GM18951 (cell line): ENCODE data around the gene CSTF3.

Source experiments
- POLR2A ChIP-seq: IDR thresholded peaks from 4 replicates; pipeline ENCODE4 v1.6.1; 2011; ENCODE audit warnings: mild to moderate bottlenecking; ENCODE audit not compliant: insufficient read length, insufficient read depth; ENCODE audit errors: extremely low read depth
- in situ Hi-C: fragments of 300-500 bp; cut with MboI; formaldehyde crosslinking; loops from one replicate; pipeline ENCODE4 v1.12.0; 2022; ENCODE audit warnings: low sequenced_read_pairs, mixed read lengths, inconsistent platforms; ENCODE audit not compliant: unreplicated experiment

Gene CSTF3

DNA sequence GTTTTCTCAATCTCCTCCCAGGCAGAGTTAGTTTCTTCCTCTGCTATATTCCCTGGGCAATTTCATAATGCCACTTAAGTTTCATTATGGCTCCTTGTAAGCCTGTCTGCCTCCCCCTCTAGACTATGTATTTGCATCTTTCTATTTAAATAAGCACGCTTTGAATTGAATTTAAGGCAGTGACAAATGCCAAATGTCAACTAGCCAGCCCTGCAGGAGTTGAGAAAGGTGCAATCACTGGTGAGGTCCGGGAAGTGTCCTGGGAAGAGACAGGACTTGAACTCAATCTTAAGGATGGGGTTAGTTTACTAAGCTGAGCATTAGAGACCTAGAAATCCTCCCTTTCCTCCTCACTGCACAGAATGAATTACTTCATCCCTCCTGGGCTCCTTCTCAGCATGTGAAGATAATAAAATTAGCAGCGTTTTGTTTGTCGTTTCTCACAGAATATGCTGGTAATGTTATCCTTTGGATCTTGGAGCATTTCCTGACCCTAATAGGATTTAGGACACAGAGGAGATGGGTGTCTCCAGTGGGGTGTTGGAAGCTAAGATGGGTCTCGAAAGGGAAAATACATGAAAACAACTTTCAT lies 120.3 kb downstream of the CSTF3 start:
- in situ Hi-C loops, result no loop called here
- no peak for TF ChIP-seq POLR2A

DNA sequence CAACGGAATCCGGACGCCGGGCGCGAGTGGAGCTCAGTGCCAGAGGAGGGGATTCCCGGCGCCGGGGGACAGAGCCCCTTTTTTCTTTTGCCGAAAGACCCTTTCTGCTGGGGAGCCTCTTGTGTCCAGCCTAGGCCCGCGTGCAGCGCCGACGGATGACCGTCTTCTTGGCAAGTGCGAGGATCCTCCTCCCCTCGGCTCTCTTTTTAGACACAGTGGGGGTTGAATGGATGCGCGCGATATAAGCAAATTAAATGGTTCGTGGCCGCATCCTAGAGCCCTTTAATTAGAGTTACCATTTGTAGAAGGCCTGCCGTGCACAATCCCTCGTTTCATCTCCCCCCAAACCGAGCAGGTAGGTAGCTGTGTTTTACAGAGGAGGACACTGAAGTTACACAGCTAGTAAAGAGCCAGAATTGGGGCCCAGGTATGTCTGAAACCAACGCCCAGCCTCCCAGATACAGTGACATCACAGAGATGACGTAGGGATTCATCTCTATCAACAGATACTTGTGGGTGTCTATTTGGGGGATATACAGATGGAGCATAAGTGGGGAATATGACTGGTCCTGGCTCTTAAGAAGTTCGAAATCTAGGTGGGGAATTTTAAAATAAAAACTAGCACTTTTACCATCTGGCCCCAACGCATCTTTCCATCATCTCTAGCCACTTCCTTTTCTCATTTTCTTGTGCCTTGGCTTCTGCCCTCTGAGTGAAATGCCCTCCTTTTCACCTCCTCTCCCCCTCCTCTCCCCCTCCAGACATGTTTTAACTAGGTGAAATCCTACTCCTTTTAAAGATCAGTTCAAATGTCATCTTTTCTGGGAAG lies 121.0 kb downstream of the CSTF3 start:
- no peak for TF ChIP-seq POLR2A
- in situ Hi-C loops, result no loop called here

DNA sequence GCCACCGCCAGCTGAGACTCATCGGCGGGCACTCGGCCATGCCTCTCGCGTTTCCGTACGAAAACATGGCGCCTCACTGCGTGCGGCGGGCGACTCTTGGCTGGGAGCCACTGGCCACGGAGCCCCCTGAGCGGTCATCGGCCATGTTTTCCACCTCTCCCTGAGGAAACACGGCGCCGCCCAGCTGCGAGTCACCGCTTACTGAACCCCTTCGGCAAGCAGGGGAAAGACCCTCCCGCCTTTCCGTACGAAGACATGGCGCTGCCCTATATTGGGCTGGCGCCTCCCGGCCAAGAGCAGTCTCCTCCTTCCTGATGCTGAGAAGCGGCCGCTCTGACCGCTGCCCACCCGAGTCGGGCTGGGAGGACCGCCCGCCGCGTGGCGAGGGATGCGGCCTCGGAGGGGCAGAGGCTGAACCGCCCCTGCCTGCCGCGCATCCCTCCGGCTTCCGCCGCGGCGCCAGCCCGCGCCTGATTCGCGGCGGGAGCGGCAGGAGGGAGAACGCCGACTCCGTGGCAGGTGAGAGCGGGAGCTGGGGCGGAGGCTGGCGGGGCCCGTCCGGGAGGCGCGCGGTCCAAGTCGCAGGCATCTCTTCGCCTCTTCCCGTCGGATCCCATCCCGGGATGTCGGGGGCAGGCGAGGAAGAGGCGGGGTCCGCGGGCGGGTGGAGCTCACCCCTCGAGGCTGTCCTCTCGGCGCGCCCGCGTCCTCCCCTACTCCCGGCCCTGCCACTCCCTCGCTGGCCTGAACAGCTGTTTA lies 121.8 kb downstream of the CSTF3 start, which contains the start of gene TCP11L1:
Gene TCP11L1, plus strand, starts transcription at position 299 of the 759 bp plus-strand sequence. CDS start 4,202 bp downstream, outside the sequence.
- in situ Hi-C loops, result no loop called here

DNA sequence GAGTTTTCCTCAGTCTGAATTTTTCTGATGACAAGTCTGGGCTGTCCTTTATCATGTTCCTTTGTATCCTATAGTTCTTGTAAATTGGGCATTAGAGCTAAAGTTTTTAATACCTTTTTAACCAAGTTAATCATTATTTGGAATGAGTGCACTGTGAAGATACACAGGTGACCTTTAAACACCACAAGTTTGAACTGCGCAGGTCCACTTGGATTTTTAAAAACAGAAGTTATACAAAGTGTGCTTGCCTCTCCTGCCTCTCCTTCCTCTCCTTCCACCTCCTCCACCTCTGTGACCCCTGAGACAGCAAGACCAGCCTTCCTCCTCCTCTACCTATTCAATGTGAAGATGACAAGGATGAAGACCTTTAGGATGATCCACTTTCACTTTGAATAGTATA lies 126.3 kb downstream of the CSTF3 start:
- in situ Hi-C loops, result no loop called here
- TF ChIP-seq POLR2A, result no peak

More for the DNA sequence above, 121.8 kb downstream of the CSTF3 start, which contains the start of gene TCP11L1:
- peak; percentile 46 for TF ChIP-seq POLR2A
